Smooth muscle cell of the brain vasculature (primary cell): ENCODE measurements around the gene PIMREG.
"Not testable (repeated sequence)": the region's sequence is repeated elsewhere in the genome, so short reads cannot be mapped to it uniquely, and the experiment has no call there.

Experiments used
- DNase-seq: peaks from one replicate; pipeline ENCODE4 v3.0.0-alpha.2; 2012; ENCODE audit warnings: low read depth, low spot score

PIMREG gene

DNA sequence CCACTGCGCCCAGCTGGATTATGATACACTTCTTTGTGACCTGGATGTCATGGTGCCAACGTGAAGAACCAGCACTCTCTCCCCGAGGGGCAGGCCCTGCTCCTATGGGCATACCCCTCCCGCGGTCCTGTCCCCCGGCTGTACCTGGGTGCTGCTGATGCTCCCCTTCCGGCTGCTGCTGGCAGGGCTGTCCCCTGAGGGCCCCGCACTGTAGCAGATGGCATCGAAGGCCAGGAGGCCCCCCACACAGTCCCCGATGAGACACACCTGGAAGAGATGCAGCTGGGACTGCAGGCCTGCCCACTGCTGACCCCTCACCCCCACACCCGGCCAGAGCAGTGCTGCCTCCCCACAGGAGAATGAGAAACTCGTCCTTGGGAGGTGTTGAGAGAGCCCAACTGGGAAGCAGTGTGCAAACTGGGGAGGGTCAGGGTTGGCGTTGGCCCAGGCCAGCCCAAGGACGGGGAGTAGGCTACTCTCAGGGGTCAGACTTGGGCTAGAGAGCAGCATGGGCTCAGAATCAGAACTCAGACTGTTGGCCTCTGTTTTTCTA is 33.7 kb downstream of the PIMREG start:
- DNase-seq, result no peak

DNA sequence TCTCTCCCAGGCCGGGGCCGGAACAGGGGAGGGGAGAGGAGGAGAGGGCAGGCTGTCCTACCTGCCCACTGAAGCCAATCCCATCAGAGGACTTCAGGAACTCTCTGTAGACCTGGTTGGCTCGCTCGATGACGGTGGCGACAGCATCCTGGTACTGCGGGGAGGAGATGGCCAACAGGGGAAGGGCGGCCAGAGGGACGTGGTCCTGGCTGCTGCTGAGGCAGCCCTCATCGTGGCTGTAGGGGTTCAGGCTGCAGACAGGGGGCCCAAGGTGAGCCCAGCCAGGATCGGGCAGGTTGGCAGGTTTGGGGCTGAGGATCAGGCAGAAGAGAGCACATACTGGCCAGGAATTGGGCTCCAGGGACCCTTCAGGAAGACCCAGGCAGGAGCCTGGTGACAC is 34.2 kb downstream of the PIMREG start:
- DNase-seq, result no peak

DNA sequence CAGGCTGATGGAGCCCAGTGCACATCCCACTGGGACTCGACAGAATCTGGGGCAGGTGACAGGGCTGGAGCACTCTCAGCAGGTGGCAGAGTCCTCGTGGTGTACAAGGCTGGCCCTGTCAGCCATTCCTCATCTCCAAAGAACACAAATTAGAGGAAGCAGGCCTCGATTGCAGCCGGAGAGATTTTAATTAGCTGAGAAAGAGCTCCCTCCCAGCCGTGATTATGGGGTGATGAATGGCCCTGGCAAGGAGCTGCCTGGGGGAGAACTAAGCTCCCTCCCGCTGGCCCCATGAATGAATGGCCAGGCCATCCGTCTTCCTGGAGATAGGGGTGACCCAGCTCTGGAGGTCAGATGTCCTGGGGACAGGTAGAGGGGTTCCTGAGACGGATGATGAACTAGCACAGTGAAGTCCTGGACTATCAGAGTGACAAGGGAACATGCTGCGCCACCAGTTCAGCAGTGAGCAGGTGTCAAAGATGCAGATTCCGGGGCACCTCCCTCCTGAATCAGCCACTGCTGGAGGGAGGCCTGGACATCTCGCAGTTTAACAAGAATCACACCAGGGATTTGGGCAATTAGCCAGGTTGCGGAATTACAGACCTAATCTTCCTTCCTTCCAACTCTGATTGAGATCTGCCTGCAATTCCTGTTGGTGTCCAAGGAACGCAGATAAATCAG is 35.5 kb downstream of the PIMREG start:
- no peak for DNase-seq

DNA sequence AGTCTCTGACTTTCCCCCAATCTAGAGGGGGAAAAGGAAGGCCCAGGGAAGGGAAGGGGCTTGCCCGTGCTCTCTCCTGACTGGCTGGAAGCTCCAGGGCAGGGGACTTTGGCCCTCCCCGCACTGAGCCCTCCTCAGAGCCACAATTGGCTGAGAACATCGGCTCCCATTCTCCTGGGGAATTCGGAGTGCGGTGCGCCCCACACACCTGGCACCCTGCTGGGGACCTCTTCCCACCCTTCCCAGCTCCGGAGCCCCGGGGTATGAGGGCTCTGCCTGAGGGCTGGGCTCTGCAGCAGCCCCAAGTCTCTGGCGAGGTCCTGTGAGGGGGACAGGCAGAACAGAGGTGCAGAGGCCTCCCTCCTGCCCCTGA is 36.0 kb downstream of the PIMREG start:
- DNase-seq, result no peak

DNA sequence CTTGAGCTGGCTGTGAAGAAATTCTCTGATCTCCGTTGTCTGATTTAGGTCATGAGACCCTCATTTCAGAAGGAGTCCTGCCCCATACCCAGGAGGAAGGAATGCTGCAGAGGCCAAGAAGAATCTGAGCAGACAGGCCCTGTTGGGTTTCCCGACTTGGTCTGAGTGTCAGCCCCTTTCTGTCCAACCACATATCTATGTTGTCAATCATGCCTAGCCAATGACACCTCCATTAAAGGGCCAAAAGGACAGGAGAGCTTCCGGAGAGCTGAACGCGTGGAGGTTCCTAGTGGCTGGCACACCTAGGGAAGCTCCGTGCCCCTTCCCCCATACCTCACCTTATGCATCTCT is 37.8 kb downstream of the PIMREG start:
- DNase-seq, result no peak

DNA sequence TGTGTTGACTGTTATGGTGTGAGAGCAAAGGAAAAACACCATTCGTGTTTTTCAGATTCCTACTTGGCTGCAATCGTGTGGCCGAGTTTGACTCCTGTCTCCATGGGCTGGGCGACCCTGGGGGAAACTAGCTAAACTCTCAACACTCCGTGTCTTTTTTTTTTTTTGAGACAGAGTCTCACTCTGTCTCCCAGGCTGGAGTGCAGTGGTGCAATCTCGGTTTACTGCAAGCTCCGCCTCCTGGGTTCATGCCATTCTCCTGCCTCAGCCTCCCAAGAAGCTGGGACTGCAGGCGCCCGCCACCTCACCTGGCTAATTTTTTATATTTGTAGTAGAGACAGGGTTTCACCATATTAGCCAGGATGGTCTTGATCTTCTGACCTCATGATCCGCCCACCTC is 38.5 kb downstream of the PIMREG start:
- DNase-seq, result not testable (repeated sequence)

DNA sequence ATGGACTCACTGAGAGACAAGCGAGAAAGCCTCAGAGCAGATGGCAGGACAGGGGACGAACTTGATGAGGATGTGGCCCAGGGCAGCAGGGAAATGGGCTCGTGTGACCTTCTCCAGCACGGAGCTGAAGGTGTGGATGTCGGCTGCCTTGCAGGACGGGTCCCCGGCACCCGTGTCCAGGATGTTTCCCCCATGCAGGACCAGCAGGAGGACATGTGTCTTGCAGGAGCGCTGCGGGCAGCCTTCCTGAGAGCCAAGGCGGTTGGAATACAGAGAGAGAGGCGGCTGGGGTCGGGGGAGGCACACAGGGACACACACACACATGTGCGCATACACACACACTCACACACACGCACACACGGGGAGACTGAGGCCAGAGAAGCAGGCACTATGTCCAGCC is 39.3 kb downstream of the PIMREG start:
- no peak for DNase-seq

DNA sequence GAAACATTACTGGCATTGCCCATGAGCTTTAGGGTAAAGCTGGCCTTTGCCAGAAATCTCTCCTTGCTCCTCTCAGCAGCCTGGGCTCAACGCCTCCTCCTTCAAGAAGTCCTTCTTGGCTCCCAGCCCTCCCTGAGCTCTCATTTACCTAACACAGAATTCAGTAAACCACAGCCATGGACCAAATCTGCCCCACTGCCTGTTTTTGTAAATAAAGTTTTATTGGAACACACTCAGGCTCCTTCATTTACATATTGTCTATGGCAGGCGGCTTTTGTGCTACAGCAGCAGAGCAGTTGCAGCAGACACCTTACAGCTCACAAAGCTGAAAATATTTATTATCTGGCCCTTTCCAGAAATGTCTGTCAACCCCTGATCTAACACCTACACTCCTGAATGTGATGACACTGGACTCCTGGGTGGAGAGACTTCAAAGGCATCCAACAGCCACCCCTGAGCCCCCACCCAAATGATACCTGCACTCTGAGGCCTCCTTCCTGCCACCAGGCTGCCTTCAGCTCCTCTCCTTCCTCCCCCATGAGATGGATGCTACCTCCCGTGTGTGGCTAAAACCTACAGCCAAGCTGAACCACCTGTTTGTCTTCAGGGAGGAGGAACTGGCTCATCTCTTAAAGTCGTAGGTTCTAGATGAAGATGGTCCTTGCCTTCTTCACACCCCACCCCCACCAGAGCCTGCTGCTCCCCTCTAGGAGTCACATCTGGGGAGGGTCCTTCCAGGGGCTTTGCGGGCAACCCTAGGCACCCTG is 41.6 kb downstream of the PIMREG start:
- DNase-seq, result no peak

DNA sequence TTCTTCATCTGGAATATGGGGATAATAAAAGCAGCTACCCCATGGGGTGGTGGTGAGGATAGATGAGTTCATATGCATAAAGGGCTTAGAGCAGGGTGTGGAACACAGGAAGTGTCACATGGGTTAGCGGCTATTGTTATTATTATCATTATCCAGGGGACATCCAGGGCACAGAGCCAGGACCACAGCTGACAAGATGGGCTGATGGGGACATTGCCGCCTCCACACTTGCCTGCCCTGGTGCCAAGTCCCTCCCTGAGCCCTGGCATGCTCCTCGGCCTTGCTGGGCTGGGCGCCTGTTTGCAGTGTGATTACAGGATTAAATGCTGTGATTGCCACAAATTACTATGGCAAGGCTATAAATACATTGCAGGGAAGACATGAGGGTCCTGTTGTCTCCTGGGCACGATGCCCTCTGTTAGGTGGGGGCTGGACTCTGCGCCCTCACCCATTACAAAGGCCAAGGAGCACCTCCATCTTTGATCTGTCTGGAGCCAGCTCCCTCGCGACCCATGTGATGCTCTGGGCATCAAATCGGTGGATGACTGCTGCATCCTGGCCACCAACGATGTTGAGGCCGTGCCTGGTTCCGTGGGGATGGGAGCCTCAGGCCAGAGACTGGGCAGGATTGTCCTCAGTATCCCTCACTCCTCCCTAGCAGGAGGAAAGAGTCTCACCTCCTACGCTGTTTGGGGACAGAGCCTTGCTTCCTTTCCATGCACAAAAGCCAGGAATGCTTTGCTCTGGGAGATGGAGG is 43.2 kb downstream of the PIMREG start:
- DNase-seq, result no peak

DNA sequence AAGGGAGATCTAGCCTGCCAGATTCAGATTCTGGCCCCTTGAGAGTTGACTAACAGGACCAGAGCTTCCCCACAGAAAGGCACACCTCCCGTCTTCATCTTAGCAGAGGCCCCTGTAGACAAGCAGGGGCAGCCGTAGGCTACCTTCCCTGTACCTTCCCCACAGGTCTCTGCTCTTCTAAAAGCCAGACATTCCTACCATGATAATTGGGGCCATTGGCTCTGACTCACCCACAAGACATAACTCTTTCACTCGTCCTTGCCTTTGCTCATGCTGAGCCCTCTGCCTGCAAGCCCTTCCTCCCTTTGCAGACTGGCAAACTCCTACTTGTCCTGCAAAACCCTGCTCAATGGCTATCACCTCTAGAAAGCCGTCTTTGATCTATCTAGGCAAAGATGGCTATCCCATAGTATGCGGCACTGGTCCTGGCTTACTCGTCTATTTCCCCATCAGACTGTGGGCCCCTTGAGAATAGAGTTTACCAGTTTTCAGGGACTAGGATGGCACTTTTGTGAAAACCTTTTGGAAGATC is 43.8 kb downstream of the PIMREG start:
- no peak for DNase-seq

DNA sequence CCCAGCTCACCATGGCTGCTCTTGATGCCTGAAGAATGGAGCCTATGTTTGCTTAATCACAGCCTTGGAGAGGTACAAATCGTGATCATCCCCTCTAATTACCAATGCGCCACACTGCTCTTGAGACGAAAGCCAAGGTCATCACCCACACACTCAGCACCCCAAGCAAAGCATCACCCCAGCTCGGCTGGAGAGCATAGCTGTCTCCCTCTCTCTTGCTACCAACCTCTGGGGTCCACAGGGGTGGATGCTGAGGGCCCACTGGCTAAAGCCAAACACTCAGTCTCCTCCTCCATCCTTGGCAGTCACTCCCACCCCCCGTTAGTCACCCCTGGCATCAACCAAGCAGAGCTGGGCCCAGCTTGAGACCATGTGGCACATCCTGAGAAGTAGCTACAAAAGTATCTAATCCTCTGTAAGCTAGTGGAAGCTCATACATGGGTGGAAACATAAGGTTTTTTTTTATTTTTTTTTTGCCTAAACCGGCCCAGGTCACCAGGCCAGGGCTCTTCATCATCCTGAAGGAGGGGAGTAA is 44.8 kb downstream of the PIMREG start:
- no peak for DNase-seq

DNA sequence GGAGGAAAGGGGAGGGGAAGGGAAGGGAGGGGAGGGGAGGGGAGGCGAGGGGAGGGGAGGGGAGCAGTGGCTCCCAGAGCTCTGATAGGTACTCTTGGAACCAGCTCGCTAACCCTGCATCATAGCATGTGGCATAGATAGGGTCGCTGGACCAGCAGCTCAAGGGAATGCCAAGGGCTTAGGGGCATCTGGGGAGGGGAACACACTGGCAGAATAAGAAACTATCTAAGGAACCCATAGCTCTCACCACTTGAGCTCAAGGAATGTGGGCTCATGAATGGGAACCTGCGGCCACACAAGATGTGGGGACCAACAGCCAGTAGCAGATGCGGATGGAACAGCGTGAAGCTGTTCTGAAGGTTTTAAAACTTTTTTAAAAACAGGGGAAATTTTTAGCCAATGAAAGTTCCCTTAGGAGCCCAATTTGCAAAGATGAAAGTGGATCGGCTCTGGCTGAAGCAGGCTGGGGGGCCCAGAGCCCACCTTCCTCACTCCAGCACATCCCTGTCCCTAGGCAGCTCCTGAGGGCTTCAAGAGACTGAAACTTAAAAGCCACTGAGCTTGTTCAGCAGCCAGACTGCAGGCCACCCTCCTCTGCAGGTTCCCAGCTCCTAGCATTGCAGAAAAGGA is 46.9 kb downstream of the PIMREG start:
- no peak for DNase-seq

DNA sequence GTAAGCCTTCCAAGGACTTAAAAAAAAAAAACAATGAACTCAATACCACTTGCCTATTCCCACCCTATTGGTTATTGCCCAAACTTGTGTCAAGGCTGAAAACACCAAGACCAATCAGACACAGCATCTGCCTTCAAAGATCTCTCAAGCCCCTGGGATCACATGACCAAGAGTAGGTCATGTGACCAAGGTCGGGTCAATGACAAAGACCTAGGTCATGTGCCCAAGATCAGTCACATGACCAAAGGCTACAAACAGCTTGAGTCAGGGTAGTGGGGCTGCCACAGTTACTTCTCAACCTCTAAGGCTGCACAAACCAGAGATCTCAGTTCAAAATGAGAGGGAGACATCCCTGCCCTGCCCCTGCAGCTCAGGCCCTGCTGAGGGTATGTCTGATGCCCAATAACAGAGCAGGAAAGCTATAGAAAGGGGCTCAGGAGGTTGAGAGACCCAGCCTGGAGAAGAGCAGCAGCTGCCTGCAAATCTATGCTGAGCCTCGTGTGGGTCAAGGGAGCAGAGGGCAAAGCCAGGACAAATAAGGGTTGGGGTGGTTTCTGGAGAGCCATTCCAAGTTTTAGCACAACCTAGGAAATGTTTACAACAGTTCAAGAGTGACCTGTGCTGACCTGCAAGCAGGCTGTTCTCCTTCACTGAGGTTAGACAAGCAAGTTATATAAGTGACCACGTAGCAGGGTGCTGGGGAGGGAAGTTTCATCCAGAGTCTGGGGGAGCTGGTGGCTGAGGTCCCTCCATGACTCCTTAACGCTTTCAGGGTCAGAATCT is 48.8 kb downstream of the PIMREG start:
- DNase-seq, result no peak

DNA sequence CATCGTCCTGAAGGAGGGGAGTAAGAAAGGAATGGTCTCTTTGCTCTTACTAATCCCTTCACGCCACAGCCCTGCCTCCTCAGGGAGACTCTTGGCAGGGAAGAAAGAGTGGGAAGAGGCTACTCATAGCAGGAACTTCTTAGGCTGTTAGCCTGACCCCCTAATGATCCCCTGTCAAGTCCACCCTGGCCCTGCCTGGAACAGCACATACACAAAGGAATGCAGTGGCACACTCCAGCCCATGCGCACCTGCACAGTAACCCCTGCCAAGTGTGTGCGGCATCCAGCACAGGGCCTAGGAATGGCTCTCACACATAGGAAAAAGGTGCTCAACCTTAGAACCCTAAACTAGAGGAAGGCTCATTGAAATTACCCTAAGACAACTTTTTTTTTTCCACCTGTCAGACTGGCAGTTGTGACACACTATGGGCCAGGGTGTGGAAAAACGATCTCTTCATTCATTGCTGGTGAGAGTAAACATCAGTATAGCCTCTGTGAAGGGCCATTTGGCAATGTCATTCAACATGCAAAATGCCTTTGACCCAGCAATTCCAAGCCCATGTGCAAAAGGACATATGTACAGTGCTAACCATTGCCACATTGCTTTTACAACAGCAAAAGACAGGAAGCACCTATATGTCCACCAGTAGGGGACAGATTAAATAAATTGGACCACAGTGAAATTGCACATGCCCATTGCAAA is 50.1 kb downstream of the PIMREG start:
- no peak for DNase-seq

DNA sequence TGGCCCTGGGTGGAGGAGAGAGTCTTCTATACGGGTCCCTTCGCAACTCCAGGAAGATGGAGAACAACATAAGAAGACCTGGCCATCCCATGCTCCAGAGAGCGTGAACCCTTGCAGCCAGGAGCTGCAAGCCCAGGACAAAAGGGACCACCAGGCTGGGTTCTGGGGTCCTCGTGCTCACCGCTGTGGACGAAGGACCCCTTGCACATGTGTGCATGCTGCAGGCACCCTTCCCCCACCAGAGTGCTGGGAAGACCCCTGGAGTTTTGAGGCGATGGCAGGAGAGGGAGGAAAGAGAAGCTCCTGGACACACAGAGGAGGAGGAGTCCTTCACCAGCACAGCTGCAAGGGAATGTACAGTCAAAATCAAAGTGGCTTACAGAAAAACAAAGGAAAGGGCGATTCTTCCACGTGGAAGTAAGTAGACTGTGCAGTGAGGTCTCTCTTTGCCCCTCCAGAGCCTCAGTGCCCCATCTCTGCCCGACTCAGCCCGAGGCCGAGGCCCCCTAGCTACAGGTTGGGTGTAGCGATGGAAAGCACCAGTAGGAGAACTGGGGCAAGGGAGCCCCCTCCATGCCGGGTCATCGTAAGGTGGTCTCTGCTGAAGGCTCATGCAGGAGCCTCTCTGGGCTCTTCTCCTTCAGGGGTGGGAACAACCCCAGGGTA is 51.3 kb downstream of the PIMREG start:
- no peak for DNase-seq

DNA sequence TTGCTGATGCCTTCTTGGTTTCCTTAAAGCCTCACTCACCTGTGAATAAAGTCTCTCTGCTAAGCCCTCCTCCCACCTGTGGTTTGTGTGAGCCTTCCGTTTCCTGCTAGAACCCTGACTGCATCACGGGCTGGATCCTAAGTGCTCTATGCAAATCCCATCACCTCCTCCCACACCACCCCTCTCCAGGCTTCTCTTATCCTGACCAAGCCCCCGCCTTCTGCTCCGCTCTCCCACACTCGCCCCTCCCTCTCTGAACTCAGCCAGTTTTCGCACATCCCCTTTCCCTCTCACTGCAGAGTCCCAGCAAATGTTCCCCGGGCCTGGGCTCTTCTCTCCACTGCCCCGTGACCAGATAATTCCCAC is 51.8 kb downstream of the PIMREG start:
- no peak for DNase-seq

DNA sequence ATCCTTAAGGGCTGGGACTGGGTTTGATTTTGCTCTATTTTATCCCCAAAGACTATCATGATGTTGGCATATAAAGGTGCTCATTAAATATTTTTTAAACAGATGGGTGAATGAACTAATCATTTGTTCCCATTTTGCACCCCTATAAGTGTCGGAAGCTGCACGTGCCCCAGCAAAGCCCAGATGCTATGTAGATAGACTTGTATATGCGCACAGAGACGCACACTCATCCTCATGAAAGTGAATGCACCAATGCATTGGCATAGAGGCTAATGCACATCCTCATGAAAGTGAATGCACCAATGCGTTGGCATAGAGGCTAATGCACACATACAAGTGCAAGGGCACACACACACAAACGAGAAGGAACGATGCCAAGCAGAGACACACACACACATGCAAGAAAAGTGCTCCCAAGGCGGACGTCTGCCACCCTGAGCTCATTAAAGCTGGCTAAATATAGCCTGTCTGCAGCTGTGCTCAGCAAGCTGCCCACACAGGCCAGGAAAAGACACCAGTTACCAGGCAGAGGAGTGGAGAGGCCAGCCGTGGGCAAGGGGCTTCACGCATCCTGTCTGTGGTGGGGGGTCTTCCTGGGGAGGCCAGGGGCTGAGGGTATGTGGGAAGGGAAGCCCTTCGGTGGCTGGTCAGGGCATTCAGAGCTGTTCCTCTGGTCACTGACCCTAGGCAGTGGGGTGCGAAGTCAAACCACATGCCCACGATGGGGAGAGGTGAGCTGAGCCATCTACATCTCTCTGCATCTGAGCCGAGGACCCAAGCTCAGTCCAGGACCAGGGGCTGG is 52.6 kb downstream of the PIMREG start:
- no peak for DNase-seq

DNA sequence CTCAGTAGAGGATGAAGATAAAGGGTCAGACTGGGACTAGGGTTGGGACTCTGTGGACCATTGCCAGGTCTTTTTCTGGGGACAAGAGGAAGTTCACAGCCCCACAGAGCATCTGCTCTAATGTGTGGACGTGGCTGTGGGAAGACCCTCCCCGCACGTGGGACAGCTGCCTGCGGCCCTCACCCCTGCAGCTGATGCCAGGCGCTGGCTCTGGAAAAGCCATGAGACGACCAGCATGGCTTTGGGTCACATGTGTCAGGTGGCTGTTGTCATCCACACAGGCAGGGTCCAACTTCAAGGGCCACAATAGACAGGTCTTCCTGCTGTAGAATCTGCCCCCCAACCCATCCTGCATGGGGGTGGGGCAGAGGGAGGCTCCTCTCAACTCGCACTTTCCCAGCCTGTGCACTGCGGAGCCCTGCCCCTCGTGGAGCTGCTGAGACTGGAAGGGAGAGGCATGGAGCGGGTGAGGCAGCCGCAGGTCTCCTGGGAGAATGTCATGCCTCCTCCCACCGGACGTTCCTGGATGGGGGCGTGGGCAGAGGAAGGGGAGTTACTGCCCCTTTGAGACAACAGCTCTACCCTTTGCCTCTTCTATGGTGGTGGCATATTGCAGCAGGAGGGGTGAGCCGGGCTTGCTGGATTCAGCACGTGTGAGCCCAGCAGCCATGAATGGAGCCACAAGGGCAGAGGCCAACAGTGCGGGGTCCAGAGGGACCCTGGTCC is 53.4 kb downstream of the PIMREG start:
- DNase-seq, result no peak
